HuH-7.5 (cell line): Measurements from ENCODE around the gene TRIM43.
"Not testable (repeated sequence)": the region's sequence is repeated elsewhere in the genome, so short reads cannot be mapped to it uniquely, and the experiment has no call there.

ENCODE experiments used
- DNase-seq: peaks from one replicate; pipeline ENCODE4 v3.0.0; 2011; ENCODE audit warnings: low spot score

Gene TRIM43

DNA sequence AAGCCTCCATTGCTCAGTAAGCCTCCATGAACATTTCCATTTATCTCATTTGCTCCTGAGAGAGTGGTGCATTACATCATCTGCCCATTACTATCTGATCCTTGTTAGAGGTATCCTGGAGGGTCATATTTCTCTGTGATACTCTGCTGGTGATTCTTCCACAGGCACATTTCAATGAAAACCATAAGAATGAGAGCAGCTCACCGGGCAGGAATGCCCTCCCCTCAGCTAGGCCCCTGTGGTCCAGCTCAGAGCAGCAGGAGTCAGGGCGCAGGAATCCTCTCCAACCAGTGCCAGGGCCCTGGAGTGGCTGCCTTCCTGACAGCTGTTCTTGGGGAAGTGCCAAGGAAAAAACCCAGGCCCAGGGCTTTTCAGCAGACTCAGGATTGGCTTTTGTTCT is 50.0 kb downstream of the TRIM43 start:
- not testable (repeated sequence) for DNase-seq

DNA sequence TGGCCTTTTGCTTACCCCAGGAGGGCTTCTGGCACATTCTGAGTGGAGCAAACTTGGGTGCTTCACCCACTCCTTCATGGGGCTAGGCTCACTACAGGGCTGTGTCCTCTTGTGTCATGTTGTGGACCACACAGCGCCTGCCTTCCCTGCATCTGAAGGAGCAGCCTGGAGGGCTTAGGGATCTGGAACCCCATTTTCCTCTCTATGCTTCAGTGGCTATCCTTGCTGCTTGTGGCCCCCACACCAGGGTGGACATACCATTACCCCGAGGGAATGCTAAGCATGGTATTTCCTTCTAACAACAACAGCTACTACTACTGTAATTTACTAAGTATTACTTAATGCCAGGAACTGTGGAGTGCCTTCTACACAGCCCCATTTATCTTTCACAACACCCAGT is 50.6 kb downstream of the TRIM43 start:
- DNase-seq = not testable (repeated sequence)

DNA sequence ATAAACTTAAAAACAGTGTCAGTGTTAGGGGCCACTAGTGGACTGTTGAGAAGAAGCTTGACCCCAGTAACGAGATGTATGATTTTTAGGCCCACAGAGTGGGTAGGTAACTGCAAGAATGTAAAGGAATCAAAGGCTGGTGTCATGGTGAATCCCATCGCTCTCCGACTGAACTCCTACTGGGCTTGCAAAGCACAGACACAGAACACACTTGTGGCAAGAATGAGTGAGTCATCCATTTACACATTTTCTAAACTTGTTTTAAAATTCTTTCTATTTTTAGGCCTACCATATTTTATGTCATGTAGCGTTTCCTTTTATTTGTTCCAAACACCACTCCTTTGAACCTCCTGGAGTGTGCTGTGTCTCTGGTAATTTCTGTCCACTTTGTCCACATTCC is 51.1 kb downstream of the TRIM43 start:
- DNase-seq = not testable (repeated sequence)

DNA sequence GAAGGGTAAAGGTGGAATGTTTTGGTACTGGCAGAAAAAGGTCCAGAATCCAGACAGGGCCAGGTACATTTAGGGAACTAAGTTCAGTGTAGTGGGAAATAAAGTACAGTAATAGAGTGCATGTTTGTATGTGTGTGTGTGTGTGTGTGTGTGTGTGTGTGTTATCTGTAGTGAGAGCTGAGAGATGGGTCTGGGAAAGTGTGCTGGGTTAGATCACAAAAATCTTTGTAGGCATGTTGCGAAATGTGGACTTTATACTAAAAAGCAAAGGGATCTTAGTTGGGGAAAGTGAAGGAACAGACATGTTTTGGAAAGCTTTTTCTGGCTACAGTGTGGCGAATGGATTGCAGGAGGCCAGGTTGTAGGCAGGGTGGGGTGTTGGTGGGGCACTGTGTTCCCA is 53.5 kb downstream of the TRIM43 start:
- DNase-seq = not testable (repeated sequence)

DNA sequence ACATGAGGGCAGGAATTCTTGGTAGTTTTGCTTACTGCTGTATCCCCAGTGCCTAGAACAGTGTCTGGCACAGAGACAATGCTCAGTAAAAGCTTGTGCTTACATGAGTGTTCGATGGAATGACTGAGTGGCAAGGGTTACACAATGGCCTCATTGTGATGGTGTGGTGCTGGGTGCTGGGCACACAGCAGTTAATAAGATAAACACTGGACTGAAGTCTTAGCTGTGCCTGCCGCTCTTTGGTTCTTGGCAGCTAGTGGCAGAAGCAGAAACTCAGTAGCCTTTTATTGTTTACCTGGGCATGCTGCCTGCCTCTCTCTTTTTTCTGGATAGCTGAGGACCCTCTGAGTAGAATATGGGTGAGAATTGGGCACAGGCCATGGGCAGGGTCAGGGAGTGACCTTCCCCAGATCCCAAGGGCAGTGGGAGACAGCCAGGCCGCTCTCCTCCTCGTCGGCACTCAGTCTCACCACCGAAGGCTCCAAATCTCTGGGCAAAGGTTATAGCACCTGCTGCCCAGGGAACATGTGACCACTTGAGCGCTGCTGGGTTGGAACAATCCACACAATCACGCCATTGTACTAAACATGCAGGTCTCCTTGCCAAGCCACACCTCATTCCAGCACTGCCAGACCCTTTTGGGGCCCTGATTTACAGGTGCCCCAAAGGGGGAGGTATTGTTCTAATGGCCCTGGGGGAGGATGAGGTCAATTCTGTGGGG is 54.6 kb downstream of the TRIM43 start:
- not testable (repeated sequence) for DNase-seq

DNA sequence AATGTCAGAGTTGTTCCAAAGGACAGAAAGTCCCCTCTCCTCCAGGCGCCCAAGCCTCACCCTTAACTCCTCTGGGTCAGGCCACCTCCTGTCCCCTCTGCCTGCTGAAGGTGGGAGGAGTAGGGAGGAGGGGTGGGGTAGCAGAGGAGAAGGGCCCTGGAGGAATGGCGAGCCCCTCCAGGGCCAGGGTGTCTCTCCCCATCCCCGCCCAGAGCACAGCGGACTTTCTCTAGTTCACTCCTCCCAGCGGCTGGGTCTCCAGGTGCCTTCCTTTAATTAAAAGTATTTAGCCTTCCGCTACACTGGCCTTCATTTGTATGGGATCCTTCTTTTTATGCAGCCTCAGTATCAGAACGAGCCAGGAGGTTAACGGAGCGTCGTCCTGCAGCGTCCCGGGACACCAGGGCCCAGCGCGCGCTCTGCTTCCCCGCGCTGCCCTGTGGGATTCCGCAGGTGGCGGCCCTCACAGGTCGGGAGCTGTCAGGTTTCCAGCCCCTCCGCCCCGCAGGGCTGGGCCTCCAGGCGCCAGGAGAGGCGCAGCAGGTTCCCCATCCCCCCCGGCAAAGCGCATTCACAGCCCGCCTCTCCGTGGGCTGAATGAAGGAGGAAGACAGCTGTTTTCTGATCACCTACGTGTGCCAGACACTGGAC is 57.2 kb downstream of the TRIM43 start:
- DNase-seq = not testable (repeated sequence)
